C4-2B (cell line): ENCODE results near the gene KRI1.

Experiments used
- CTCF ChIP-seq: fragments of 450-650 bp; conservative IDR thresholded peaks from 2 replicates; pipeline ENCODE4 v1.5.1; 2017; ENCODE audit warnings: mild to moderate bottlenecking
- ZFX ChIP-seq: fragments of 450-650 bp; IDR thresholded peaks from 2 replicates; pipeline ENCODE4 v1.6.1; 2017

- TF ChIP-seq CTCF, result no peak
- no peak for TF ChIP-seq ZFX
Measured at GRCh38 chr19:10603084-10603872, 37.5 kb upstream of the KRI1 start.
